ENCODE results near the gene HBS1L. TPM values are rescaled to one million over a fixed set of nuclear protein-coding genes. Genes with fewer than 3 reads are reported as not detected.
"Not testable (repeated sequence)": the region's sequence is repeated elsewhere in the genome, so short reads cannot be mapped to it uniquely, and the experiment has no call there.

Gene HBS1L
- total RNA-seq, 1 experiment from 2014 or later, result 81.2 TPM

DNA sequence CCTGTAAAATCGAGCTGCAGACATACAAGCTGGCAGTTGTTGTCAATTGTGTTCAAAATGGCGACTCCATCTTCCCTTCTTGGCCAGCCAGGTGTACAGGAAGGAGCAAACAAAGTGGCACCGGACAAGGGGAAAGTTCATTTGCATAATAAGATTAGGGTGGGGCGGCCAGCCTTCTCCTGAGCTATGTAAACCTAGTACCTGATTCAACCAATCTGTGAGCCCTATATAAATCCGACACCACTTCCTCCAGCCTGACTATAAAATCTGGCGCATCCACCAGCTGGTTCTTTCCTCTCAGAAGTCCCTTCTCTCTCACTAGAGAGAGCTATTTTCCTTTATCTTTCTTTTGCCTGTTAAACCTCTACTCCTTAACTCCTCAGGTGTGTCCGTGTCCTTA is 8.1 kb upstream of the HBS1L start:
- no peak for DNase-seq
- CTCF ChIA-PET, result no interaction called here
- no peaks in the 10 kb centered on the region for H3K4me1 ChIP-seq
- Mint-ChIP-seq H3K36me3 (ENCODE audit: insufficient read depth, unreplicated experiment) (no peaks in the 10 kb centered on the region), H3K9me3 (ENCODE audit: unreplicated experiment) (no peaks in the 10 kb centered on the region), H3K27ac (ENCODE audit: unreplicated experiment) (no peak overlapping the region), H3K4me3 (ENCODE audit: unreplicated experiment) (no peak overlapping the region), H3K27me3 (ENCODE audit: insufficient read depth, unreplicated experiment) (peaks cover 6% of the 10 kb centered on the region), H3K4me1 (ENCODE audit: low read depth, unreplicated experiment) (no peaks in the 10 kb centered on the region)
- H3K4me3 ChIP-seq (ENCODE audit: low read depth, low read length), result no peak overlapping the region
- intact Hi-C loops (cut with micrococcal nuclease; ENCODE audit: unreplicated experiment), result no loop called here
- no peaks in the 10 kb centered on the region for H3K9me3 ChIP-seq
- H3K36me3 ChIP-seq (ENCODE audit: control insufficient read depth, insufficient read depth, low read length), result no peaks in the 10 kb centered on the region
- no peak for TF ChIP-seq CTCF (IDR thresholded peaks at IDR 0.05; ENCODE audit: insufficient read depth in 1 of 2, low read depth in 1 of 2, low read length in 1 of 2, severe bottlenecking in 1 of 2, unreplicated experiment in 1 of 2)
- H3K27me3 ChIP-seq (replicated peaks; ENCODE audit: control insufficient read depth, insufficient read depth, low read length), result peaks cover 2% of the 10 kb centered on the region
- no TSS peak for BruUV-seq (replicated peaks)
- POLR2A ChIA-PET, result interaction anchor here (0.8 kb wide), 1 partner anchor 8 kb away, joined by 9 read pairs; the partner anchor contains the start of gene HBS1L

- intact Hi-C loops (cut with micrococcal nuclease; ENCODE audit: unreplicated experiment), result no loop called here
- no peak overlapping the region for H3K4me3 ChIP-seq (ENCODE audit: low read depth, low read length)
- H3K4me1 ChIP-seq, result no peaks in the 10 kb centered on the region
- peaks cover 2% of the 10 kb centered on the region; the same call in 1 of the 2 replicates for H3K27me3 ChIP-seq (replicated peaks; ENCODE audit: control insufficient read depth, insufficient read depth, low read length)
- no peaks in the 10 kb centered on the region for H3K36me3 ChIP-seq (ENCODE audit: control insufficient read depth, insufficient read depth, low read length)
- no peaks in the 10 kb centered on the region for H3K9me3 ChIP-seq
- TF ChIP-seq CTCF (IDR thresholded peaks at IDR 0.05; ENCODE audit: insufficient read depth in 1 of 2, low read depth in 1 of 2, low read length in 1 of 2, severe bottlenecking in 1 of 2, unreplicated experiment in 1 of 2), result no peak
- Mint-ChIP-seq H3K27me3 (ENCODE audit: insufficient read depth, unreplicated experiment) (peaks cover 4% of the 10 kb centered on the region), H3K9me3 (ENCODE audit: unreplicated experiment) (no peaks in the 10 kb centered on the region), H3K27ac (ENCODE audit: unreplicated experiment) (no peak overlapping the region), H3K4me1 (ENCODE audit: low read depth, unreplicated experiment) (no peaks in the 10 kb centered on the region), H3K36me3 (ENCODE audit: insufficient read depth, unreplicated experiment) (peaks cover 3% of the 10 kb centered on the region), H3K4me3 (ENCODE audit: unreplicated experiment) (no peak overlapping the region)
- POLR2A ChIA-PET, result no interaction called here
- no peak for DNase-seq
- CTCF ChIA-PET, result no interaction called here
- no TSS peak for BruUV-seq (replicated peaks)
These were observed 5.5 kb upstream of the HBS1L start for GRCh38 chr6:135060076-135060475.

DNA sequence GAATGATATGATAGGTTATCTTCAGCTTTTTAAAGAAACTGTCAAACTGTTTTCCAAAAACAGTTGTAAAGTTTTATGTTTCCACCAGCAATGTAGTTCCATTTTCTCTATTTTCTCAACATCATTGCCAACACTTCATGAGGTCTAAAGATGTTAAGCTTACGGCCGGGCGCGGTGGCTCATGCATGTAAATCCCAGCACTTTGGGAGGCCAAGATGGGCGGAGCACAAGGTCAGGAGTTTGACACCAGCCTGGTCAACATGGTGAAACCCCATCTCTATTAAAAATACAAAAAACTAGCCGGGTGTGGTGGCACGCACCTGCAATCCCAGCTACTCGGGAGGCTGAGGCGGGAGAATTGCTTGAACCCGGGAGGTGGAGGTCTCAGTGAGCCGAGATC is 3.7 kb upstream of the HBS1L start:
- H3K4me3 ChIP-seq (ENCODE audit: low read depth, low read length); DNase-seq; H3K27me3 Mint-ChIP-seq (ENCODE audit: insufficient read depth, unreplicated experiment); CTCF ChIA-PET; H3K4me3 Mint-ChIP-seq (ENCODE audit: unreplicated experiment); POLR2A ChIA-PET; BruUV-seq (replicated peaks); H3K27me3 ChIP-seq (replicated peaks; ENCODE audit: control insufficient read depth, insufficient read depth, low read length); H3K36me3 ChIP-seq (ENCODE audit: control insufficient read depth, insufficient read depth, low read length); H3K4me1 ChIP-seq; H3K27ac Mint-ChIP-seq (ENCODE audit: unreplicated experiment); H3K9me3 ChIP-seq; H3K9me3 Mint-ChIP-seq (ENCODE audit: unreplicated experiment); H3K4me1 Mint-ChIP-seq (ENCODE audit: low read depth, unreplicated experiment): not testable (repeated sequence)
- intact Hi-C loops (cut with micrococcal nuclease; ENCODE audit: unreplicated experiment), result loop anchor here (10.0 kb wide), 2 partner anchors 127 to 367 kb away; partner anchors contain the start of gene MYB
- peaks cover 11% of the 10 kb centered on the region for H3K36me3 Mint-ChIP-seq (ENCODE audit: insufficient read depth, unreplicated experiment)

- no peaks in the 10 kb centered on the region for H3K9me3 ChIP-seq
- peaks cover 17% of the 10 kb centered on the region for H3K4me1 Mint-ChIP-seq (ENCODE audit: low read depth, unreplicated experiment)
- no peak for TF ChIP-seq CTCF (IDR thresholded peaks at IDR 0.05; ENCODE audit: insufficient read depth in 1 of 2, low read depth in 1 of 2, low read length in 1 of 2, severe bottlenecking in 1 of 2, unreplicated experiment in 1 of 2)
- BruUV-seq (replicated peaks), result no TSS peak
- no peaks in the 10 kb centered on the region for H3K4me1 ChIP-seq
- POLR2A ChIA-PET, result interaction anchor here (0.7 kb wide), 1 partner anchor 204 kb away, joined by 3 read pairs; no protein-coding TSS in a partner anchor
- DNase-seq, result no peak
- peaks cover 2% of the 10 kb centered on the region; the same call in 1 of the 2 replicates for H3K27me3 ChIP-seq (replicated peaks; ENCODE audit: control insufficient read depth, insufficient read depth, low read length)
- intact Hi-C loops (cut with micrococcal nuclease; ENCODE audit: unreplicated experiment), result loop anchor here (10.0 kb wide), 2 partner anchors 128 to 368 kb away; partner anchors contain the start of gene MYB
- no peak overlapping the region for H3K4me3 ChIP-seq (ENCODE audit: low read depth, low read length)
- CTCF ChIA-PET, result no interaction called here
- peaks cover 11% of the 10 kb centered on the region for H3K36me3 Mint-ChIP-seq (ENCODE audit: insufficient read depth, unreplicated experiment)
- H3K36me3 ChIP-seq (ENCODE audit: control insufficient read depth, insufficient read depth, low read length), result no peaks in the 10 kb centered on the region
- H3K27ac Mint-ChIP-seq (ENCODE audit: unreplicated experiment), result no peak overlapping the region
- no peaks in the 10 kb centered on the region for H3K9me3 Mint-ChIP-seq (ENCODE audit: unreplicated experiment)
- H3K4me3 Mint-ChIP-seq (ENCODE audit: unreplicated experiment), result no peak overlapping the region
- H3K27me3 Mint-ChIP-seq (ENCODE audit: insufficient read depth, unreplicated experiment), result peaks cover 4% of the 10 kb centered on the region
These were observed 2.0 kb upstream of the HBS1L start for GRCh38 chr6:135056632-135057031.

All from Caco-2 (cell line).